A172 (cell line): ENCODE measurements around the gene IRX6. TPM values are rescaled to one million over a fixed set of nuclear protein-coding genes. Genes with fewer than 3 reads are reported as not detected.

Experiments used
- DNase-seq: peaks from one replicate; pipeline ENCODE4 v3.0.0-alpha.2; 2015; ENCODE audit warnings: low spot score
- total RNA-seq: library from RNA; depleted of rRNA; stranded (reverse); fragments of >200 nt; shearing (Covaris generic); gene quantifications from 2 replicates; pipeline ENCODE4 v1.2.3, GENCODE V29; 2014; rRNA removed

The IRX6 gene
- 0.02 and 0.26 TPM in 2 replicates for total RNA-seq

DNA sequence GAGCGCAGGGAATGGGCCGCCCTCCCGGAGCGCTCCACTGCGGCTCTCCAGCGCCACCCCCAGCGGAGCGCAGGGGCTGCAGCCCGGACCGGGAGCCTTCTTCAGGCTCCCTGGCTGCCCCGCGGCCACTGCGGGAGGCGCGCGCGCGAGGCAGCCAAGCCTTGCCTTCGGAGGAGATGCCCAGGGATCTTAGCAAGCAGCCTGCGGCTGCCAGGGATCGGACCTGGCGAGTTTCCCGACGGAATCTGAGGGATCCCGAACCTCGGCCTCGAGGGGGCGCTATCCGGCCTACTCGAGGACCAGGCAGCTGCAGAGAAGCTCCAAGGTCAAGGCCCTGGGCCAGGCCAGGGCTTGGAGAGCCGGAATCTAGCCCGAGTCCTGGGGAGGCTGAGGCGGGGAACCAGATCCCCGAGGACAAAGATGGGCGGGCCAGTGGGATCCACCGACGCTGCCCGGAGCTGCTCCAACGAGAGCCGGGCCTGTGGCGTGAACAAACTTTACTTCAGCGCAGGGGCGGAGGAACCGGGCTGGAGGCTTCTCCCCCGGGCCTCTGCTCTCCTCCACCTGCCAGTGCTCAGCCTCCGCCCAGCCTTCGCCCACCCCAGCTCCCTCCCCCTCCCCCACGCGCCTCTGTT is at the start of gene IRX6:
Gene IRX6, plus strand, starts transcription at position 567 of the 635 bp plus-strand sequence. CDS start 889 bp downstream, outside the sequence.
- no peak for DNase-seq

DNA sequence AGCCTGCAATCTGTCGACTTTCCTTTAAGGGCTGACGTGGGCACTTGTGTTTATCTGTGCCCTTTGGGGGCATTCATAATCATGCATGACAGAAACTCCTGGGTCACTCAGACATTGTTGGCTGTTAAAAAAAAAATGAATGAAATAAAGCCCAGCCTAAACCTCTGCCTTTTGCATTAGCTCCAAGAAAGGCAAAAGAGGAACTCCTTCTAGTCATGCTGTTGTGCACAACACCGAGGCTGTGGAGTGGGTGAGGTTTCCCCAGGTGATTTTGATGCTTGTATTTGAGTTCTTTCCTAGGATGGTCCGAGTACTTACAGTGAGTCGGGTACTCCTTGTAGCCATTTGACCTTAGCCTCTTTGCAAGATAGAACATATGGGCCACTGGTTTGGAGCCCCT is 49.6 kb upstream of the IRX6 start:
- no peak for DNase-seq

DNA sequence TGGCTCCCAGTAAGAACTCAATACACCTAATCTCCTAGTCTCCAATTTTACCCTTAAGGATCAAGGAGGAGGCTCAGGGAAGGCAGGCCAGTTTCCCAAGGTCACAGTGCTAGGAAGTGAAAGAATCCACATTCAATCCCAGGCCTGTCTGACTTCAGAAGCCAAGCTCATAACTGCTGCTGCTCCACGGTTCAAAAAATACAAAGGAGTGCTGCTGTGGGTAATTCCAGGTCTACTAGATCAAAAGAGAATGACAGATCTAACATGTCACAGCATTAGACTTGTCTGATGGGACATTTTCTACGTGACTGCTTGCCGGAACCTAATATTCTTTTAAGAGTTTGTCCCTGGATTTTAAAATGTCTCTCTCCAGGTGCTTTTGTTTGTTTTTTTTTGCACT is 48.8 kb upstream of the IRX6 start:
- no peak for DNase-seq

DNA sequence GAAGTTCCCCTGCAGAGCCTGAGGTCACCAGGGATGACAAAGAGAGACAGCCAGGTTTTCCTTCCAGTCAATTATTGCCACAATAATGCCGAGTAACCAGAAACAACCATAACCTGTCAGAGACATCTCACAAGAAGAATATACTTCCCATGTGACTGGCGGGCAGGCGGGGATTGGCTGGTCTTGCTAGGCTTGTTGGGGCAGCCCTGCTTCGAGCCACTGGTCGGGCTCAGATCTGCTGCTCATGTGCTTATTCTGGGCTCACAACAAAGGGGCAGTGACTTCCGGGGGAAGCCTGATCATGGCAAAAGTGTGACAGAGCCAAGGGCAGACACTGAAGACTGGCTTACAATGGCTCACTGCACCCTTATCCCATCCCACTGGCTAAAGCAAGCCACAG is 48.1 kb upstream of the IRX6 start:
- DNase-seq, result no peak

DNA sequence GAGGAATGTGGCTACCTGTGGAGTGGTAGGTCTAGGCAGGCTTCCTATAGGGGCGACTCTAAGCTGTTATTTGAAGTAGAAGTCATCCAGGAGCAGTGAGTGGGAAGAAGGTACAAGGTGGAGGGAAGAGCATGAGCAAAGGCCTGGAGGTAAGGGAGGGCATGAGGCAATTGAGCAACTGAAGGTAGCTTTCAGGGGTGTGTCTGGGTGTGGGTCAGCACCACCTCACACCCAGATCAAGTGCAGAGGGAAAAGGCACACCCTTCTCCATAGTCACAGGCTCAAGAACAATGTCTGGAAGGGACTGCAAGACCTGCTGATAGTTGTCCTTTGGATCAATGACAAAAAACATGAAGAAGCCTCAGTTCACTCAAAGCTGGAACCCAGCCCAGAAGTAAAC is 46.5 kb upstream of the IRX6 start:
- no peak for DNase-seq

DNA sequence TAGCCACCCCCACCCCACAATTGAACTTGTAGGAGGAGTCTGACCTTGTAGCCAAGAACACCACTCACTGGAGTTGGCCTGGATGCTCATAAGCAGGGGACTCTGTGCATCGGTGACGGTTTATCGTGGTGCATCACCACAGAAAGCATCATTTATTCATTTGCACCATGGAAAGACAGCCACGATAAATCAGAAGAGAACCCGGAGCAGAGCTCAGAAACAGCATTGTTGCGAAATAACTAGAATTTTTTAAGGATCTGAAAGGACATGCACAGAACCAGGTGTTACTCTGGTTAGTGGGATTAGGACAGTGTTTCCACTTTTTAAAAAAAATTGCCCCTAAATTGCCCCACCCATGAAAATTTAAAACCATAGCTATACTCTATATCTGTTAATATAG is 44.4 kb upstream of the IRX6 start:
- DNase-seq, result no peak

DNA sequence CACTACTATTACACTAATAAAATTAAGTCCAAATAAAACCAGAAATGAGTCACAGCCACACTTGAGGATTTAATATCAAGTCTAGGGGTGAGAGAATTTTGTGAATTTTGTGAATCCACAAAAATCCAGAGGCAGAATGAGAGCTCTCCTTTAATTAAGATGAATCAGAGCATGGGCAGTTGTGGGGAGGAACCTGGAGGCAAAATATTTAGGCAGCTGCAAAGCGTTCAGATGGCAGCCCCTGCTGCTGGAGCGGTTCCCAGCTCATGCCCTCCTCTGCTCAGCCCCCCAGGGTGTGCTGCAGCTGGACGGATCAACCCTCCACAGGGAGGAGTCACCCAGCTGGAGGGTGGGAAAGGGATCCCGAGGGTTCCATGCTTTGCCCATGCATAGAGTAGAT is 43.4 kb upstream of the IRX6 start:
- no peak for DNase-seq

DNA sequence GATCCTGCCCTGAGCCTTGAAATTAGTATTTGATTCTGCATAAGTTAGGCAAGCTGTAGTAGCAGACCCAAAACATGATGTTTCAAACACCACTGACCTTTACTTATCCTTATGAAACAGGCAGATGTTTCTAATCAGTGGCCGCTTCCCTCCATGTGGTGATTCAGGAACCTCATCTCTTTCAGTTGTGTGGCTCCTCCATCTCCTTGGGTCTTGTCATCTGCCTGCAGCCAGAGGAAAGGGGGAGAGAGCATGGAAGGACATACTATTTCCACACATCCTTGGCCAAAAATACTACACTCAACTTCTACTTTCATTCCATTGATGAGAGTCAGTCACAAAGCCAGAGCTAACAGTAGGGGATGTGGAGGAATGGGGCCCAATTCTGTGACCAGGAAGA is 41.6 kb upstream of the IRX6 start:
- DNase-seq, result no peak

DNA sequence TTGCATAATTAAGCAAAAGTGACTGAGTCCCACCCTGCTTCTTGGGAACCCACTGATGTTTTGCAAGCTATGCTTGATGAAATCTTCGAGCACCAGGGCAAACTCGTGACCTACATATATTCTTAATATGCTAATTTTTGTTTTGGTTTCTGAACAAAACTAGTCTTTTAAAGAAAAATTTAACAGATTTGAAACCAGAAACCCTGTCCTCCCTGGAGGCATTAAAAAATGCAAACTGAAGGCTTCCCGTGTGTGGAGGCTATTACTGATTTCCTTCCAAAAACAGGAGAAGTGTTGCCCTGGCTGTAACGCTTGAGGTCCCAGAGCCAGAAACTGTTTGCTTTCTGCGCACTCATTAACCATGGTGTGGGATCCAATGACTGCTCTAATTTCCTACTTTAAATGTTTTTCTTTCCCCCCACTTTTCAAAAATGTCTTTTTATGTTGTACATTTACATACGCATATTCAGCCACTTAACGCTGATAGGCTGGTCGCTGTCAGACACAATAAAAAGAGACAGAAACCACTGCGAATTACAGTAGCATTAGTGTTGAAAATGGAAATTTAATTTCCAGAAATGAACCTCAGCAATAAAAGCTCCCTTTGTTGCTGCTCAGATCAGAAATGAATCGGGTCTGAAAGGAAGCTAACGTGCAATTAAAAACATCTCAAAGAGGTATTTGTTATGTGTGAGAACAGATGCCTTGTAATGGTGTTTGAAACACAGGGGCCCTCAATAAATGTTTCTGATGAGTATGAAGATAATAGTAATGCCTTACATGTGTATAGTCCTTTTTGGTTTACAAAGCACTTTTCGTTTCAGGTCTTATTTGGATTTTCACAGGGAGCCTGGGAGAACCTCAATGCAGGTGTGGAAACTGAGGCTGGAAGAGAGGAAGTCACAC is 39.9 kb upstream of the IRX6 start:
- no peak for DNase-seq

DNA sequence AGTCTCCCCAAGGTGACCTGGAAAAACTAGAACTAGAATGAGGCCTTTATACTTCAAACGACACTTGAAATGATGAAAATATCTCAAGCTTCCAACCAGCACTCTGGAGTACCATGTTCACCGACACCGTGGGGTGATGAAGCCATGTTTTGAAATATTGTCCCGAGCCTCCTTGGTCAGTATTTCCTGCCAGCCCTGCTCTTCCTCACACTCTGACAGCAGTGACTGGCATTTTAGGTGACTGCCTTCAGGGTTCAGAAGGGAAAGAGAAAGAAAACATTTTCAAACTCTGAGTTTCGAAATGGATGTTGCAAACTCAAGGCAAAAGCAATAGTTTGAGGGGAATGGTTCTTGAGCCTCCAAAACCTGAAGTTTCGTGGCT is 39.3 kb upstream of the IRX6 start:
- DNase-seq, result no peak

DNA sequence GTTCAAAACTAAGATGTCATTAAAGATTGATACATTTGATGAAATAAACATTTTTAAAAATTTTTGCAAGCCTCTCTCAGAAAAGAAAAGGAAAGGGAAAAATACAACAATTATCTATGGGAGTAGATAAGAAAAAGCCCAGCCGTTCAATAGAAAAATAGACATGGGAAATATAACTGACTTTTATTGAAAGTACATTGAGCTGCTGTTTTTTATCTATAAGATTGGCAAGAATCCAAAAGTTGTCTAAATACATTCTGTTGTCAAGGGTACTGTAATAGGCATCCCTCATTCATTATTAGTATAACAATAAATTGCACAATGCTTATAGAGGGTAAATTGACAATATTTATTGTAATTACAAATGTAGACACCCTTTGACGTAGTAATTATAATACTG is 38.4 kb upstream of the IRX6 start:
- no peak for DNase-seq

DNA sequence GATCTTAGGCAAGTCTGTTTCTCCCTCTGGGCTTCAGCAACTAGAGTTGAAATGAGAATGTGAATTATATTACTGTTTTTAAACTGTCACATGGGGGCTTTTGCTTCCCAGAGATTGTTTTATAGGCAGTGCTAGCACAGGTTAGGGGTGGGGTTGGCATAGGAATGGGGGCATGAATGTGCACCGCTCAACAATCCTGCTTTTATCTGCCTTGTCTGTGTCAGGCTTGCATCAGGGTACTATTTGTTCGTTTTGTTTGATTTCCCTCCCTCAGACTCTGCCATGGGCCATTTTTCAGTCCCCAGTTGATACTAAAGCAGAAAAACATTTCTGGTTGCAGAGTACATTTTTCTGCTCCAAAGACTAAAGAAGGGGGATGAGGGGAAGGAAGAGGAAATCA is 34.6 kb upstream of the IRX6 start:
- no peak for DNase-seq

DNA sequence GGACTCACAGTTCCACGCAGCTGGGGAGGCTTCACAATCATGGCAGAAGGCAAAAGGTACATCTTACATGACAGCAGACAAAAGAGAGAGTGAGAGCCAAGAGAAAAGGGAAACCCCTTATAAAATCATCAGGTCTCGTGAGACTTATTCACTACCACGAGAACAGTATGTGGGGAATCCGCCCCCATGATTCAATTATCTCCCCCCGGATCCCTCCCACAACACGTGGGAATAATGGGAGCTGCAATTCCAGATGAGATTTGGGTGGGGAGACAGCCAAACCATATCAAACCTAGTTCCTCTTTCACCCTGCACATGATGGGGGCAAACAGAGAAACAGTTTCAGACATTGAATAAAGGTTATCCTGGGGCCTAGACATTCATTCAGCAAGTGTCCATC is 32.2 kb upstream of the IRX6 start:
- DNase-seq, result no peak

DNA sequence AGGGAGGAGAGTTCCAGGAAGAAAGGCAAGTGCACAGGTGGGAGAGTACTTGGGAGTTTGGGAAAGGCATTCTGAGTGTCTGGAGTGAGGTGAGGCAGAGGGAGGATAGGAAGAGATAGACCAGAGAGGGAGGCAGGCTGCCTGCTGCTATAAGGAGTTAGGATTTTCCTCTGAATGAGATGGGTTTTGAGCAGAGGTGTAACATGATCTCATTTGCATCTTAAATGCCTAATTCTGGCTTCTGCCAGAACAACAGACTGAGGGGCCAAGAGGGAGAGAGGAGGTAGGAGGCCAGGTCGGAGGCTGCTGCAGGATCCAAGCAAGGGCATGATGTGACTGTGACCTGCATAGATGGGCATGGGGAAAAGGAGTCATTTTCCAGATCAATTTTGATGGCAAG is 31.5 kb upstream of the IRX6 start:
- no peak for DNase-seq

DNA sequence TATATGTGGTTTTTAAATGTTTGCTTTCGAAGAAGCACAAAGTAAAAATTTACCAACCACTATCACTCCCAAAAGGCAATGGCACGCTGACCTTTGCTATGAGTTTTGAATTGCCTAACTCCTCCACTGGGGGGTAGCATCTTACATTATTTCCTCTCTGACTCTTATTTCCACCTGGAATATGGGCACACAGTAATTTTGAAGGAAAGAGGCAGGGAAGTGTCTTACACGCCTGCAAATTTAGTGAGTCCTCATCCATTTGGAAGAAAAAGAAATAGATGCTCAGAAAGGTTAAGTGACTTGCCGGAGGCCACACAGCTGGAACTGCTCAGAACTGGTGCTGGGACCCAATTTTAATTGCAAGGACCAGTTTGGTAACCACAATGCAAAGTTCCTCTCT is 29.9 kb upstream of the IRX6 start:
- no peak for DNase-seq

DNA sequence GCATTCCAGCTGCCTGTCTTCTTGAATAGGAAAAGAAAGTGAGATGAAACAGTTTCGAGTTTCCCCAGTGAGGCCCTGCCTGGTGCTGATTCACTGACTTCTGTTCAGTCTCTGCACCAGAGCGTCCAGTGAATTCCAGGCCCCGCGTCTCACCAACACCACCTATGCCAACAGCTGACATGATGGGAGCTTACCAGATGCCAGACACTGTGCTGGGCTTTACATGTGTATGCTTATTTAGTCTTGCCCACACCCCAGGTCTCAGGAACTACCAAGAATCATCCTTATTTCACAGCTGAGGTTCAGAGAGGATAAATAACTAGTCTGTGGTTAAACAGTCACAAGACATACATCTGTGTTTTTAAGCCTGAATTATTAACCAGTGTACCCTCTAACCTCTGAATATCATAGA is 29.1 kb upstream of the IRX6 start:
- DNase-seq, result no peak

DNA sequence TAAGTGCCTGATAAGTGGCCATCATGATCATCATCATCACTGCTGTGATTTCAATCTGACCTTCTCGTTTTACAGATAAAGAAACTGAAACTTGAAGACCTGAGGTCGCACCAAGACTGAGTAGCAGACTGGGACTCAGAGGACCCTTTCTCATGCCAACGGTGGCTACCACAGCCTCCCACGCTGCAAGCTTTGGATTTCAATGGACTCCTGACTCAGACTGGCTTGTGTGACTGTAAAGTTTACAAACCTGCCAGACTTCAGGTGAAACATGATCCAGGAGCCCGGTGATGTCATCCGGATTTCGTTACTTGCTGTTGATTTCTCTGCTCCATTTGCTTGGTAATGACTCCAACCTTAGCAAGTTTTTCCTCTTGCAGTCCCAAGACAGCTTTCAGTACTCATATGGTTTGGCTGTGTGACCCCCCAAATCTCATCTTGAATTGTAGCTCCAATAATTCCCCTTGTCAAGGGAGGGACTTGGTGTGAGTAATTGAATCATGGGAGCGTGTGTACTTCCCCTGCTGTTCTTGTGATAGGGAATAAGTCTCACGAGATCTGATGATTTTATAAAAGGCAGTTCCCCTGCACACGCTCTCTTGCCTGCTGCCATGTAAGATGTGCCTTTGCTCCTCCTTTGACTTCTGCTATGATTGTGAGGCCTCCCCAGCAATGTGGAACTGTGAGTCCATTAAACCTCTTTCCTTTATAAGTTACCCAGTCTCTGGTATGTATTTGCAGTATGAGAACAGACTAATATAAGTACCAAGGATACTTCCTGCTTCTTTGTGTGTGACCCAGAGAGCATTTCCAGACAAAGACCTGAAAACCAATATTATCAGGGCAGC is 26.7 kb upstream of the IRX6 start:
- DNase-seq, result no peak

DNA sequence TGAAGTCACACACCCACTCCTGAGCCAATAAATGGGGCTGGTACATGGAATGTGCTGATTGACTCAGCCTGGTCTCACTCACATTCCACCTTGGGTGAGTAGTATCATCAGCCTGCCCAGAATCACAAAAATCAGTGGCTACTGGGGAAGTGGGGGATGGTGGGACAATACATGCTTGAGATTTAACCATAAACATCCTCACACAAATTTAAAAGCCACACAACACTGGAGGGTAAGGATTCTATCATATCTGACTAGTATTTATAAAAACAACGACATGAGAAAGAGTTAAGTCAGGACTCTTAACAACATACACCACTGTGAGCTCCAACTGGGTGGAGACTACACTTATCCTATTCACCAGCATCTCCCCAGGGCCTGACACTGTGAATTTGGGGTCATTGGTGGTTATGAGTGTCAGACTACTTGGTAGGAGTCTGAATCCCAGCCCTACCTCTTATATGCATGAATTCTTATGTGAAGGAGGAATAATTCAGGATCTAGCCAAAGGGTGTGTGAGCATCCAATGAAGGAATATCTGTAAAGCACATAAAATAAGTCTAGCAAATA is 26.0 kb upstream of the IRX6 start:
- no peak for DNase-seq

DNA sequence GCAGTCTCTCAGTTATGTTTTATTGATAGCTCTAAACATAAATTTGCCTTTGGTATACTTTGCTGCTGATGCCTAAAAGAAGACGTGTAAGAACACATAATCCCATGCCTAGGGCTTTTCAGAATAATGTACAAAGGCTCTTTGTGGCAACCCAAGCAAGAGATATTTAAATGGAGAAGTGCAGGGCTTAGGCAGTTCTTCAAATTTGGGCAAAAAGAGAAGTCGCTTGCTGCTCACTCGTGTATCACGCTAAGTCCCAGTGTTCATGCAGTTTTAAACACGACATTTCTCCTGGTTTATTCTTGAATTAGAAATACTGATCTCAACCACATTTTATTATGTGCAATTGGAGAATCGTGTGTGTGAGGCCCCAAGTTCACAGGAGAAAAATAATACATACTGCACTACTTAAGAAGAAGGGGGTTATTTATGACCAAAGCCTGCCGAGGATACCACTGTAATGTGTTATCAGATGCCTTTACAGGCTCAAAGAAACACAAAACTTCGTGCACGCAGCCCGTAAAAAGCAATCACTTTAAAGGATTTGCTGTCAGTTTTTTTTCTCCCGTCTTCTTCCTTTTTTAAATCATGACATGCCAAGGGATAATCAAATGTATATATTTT is 22.5 kb upstream of the IRX6 start:
- DNase-seq, result no peak

DNA sequence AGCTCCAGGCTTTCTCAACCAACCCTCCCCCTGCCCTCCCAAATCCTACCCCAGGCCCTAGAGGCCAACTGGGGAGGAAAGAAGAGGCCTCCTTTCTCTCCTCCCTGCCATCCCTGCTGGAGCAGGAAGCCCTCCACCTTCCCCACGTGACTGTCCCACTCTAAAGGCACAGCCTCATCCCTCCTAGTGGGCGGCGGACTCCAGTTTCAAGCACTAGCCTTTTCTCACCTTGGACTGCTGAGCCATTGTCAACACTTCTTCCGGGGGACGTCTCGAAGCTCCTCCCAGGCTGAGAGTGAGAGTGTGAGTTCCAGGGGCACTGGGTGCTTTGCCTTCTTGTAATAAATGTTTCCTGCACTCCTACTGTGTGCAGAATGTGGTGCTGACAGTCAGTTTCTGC is 21.4 kb upstream of the IRX6 start:
- DNase-seq, result no peak

DNA sequence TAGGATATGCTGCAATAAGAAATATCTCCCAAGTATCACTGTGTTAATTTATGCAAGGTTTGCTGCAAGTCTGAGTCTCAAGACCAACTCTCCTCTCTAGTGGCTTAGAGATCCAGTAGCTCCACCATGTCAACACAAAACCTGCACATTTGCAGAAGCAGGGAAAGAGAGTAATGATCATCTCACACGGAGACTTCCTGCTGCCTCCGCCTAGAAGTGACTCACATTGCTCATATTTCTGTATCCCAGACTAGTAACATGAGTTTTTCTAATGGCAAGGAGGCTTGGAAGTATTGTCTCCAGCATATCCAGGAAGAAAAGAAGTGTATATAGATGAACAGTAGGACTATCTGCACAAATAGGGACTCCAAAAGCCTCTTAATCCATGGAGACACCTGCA is 15.0 kb upstream of the IRX6 start:
- DNase-seq, result no peak

DNA sequence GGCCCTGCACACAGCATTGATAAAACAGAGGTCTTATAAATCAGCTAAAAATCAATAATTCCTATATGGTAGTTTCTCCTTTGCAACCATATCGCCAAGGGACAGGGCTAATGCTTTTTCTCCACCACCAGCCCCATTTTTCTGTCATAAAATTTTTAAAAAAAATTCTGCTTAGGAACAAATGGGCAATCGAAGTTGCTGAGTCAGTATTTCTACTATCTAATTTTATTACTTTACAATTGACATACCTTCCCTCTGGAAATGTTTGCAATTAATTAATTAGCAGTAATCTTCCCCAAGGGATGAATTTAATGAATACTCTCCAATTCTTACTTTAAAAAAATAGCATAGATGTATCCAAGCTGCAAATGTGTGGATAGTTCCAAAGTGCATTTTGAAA is 1.7 kb upstream of the IRX6 start:
- no peak for DNase-seq
